Smooth muscle cell (in vitro differentiated cells): Measurements from ENCODE around the gene TIE1. TPM values are rescaled to one million over a fixed set of nuclear protein-coding genes. Genes with fewer than 3 reads are reported as not detected.

ENCODE experiments used
- DNase-seq: peaks from one replicate; lab custom pipeline; 2025; ENCODE audit not compliant: unreplicated experiment; lab: John Stamatoyannopoulos, UW
- H2AFZ ChIP-seq: fragments of 200-600 bp; sonication (generic); 2 replicates; pipeline ENCODE4 v1.6.0; 2016; ENCODE audit warnings: antibody characterized with exemption, low read depth, mild to moderate bottlenecking
- H3F3A ChIP-seq: fragments of 200-600 bp; sonication (generic); 2 replicates; pipeline ENCODE4 v1.6.0; 2017; ENCODE audit warnings: antibody characterized with exemption, low read depth
- H3K27ac ChIP-seq: fragments of 200-600 bp; sonication (generic); 2 replicates; pipeline ENCODE4 v1.5.1; 2016; ENCODE audit warnings: low read depth, mild to moderate bottlenecking
- H3K27me3 ChIP-seq: fragments of 200-600 bp; sonication (generic); 2 replicates; pipeline ENCODE4 v1.6.1; 2016; ENCODE audit warnings: low read depth, mild to moderate bottlenecking
- H3K36me3 ChIP-seq: fragments of 200-600 bp; sonication (generic); 2 replicates; pipeline ENCODE4 v1.5.1; 2016; ENCODE audit warnings: low read depth
- H3K4me1 ChIP-seq: fragments of 200-600 bp; sonication (generic); 2 replicates; pipeline ENCODE4 v1.5.1; 2016; ENCODE audit warnings: low read depth
- H3K4me2 ChIP-seq: fragments of 200-600 bp; sonication (generic); 2 replicates; pipeline ENCODE4 v1.6.0; 2016; ENCODE audit warnings: mild to moderate bottlenecking
- H3K4me3 ChIP-seq: fragments of 200-600 bp; sonication (generic); 2 replicates; pipeline ENCODE4 v1.5.1; 2016; ENCODE audit warnings: mild to moderate bottlenecking
- H3K79me2 ChIP-seq: fragments of 200-600 bp; sonication (generic); 2 replicates; pipeline ENCODE4 v1.6.0; 2016; ENCODE audit warnings: low read depth, mild to moderate bottlenecking
- H3K9ac ChIP-seq: fragments of 200-600 bp; sonication (generic); 2 replicates; pipeline ENCODE4 v1.6.0; 2016; ENCODE audit warnings: low read depth
- H3K9me3 ChIP-seq: fragments of 200-600 bp; sonication (generic); replicated peaks from 2 replicates; pipeline ENCODE4 v1.5.1; 2016; ENCODE audit warnings: low read depth
- H4K20me1 ChIP-seq: fragments of 200-600 bp; sonication (generic); 2 replicates; pipeline ENCODE4 v1.6.0; 2016; ENCODE audit warnings: low read depth
- CTCF ChIP-seq: fragments of 200-600 bp; sonication (generic); IDR thresholded peaks from 2 replicates; pipeline ENCODE4 v1.5.1; 2017; ENCODE audit warnings: borderline replicate concordance, mild to moderate bottlenecking, antibody characterized with exemption; ENCODE audit not compliant: insufficient read depth, poor library complexity, severe bottlenecking
- WGBS: methylation state at CpG from one replicate; pipeline ENCODE4 v1.1.7; 2016; ENCODE audit warnings: low lambda C conversion rate; 5-methylcytosine and 5-hydroxymethylcytosine counted together
- polyA plus RNA-seq: library from polyadenylated mRNA; unstranded; fragments of >200 nt; fragmentation: Nextera tagmentation; extraction: Ambion mirVana; gene quantifications from 2 replicates; pipeline ENCODE4 v1.2.1, GENCODE V29; 2016
- total RNA-seq: library from RNA; depleted of rRNA; stranded (reverse); fragments of >200 nt; gene quantifications from 2 replicates; pipeline ENCODE4 v1.2.3, GENCODE V29; 2014

The TIE1 gene
- total and polyA plus RNA-seq, 2 experiments from 2014 or later, result 0.18 to 0.73 TPM

DNA sequence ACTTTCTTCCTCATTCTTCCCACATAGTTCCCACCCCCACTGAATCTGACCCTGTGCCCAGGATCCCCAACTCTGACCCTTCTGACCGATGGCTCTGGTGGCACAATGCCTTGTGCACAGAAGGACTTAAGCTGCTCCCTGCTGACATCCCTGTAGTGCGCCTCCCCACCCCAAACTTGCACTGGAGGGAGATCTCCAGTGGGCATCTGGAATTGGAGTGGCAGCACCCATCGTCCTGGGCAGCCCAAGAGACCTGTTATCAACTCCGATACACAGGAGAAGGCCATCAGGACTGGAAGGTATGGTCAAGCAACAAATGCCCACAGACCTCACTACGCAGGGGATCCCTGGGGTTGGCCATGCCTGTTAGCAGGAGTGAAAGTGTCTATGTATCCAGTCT lies 45.9 kb downstream of the TIE1 start:
- Histone ChIP-seq H3F3A (peaks cover 5% of the 10 kb centered on the region), H3K4me3 (no peak overlapping the region), H3K36me3 (no peaks in the 10 kb centered on the region), H3K27ac (no peak overlapping the region), H3K79me2 (no peaks in the 10 kb centered on the region), H3K4me1 (peaks cover 16% of the 10 kb centered on the region), H4K20me1 (no peaks in the 10 kb centered on the region), H3K9ac (no peak overlapping the region), H3K9me3 (no peaks in the 10 kb centered on the region), H3K27me3 (no peaks in the 10 kb centered on the region), H2AFZ (no peak overlapping the region), H3K4me2 (no peak overlapping the region)
- TF ChIP-seq CTCF, result no peak
- 96% methylated on average over 5 of the region's 5 CpGs for WGBS
- no peak for DNase-seq

- Histone ChIP-seq H3F3A (peaks cover 5% of the 10 kb centered on the region), H3K79me2 (no peaks in the 10 kb centered on the region), H3K36me3 (no peaks in the 10 kb centered on the region), H3K4me3 (peak overlapping the region; percentile 62), H3K4me2 (peak overlapping the region; percentile 95), H3K9ac (peak overlapping the region; percentile 39), H3K27me3 (no peaks in the 10 kb centered on the region), H3K4me1 (peaks cover 16% of the 10 kb centered on the region), H4K20me1 (no peaks in the 10 kb centered on the region), H3K27ac (peak overlapping the region; percentile 71), H3K9me3 (no peaks in the 10 kb centered on the region), H2AFZ (peak overlapping the region; percentile 76)
- WGBS, result 24% methylated on average over 22 of the region's 22 CpGs
- TF ChIP-seq CTCF, result no peak
- DNase-seq, result no peak
Observed at GRCh38 chr1:43348343-43348808, 47.6 kb downstream of the TIE1 start.

- WGBS, result 3% methylated on average over 42 of the region's 72 CpGs
- H3F3A ChIP-seq, result peaks cover 5% of the 10 kb centered on the region
Observed at GRCh38 chr1:43348809-43349593, 48.2 kb downstream of the TIE1 start.

More at GRCh38 chr1:43348809-43349593, 48.2 kb downstream of the TIE1 start:
- H3K27me3 ChIP-seq, result no peaks in the 10 kb centered on the region
- no peaks in the 10 kb centered on the region for H3K79me2 ChIP-seq
- peak overlapping the region; percentile 71 for H3K27ac ChIP-seq
- H3K9ac ChIP-seq, result peak overlapping the region; percentile 67
- TF ChIP-seq CTCF, result no peak
- no peaks in the 10 kb centered on the region for H3K36me3 ChIP-seq
- H3K9me3 ChIP-seq, result no peaks in the 10 kb centered on the region
- H3K4me1 ChIP-seq, result peaks cover 16% of the 10 kb centered on the region
- H2AFZ ChIP-seq, result peak overlapping the region; percentile 76
- no peaks in the 10 kb centered on the region for H4K20me1 ChIP-seq
- H3K4me3 ChIP-seq, result peak overlapping the region; percentile 62
- H3K4me2 ChIP-seq, result peak overlapping the region; percentile 95
- peak; percentile 43 for DNase-seq
